GM19099 (cell line): ENCODE results near the gene DIPK1C.

Source experiments
- POLR2A ChIP-seq: IDR thresholded peaks from 3 replicates; pipeline ENCODE4 v1.6.1; 2011; ENCODE audit warnings: low read depth; ENCODE audit not compliant: insufficient read length; ENCODE audit errors: extremely low read depth

The DIPK1C gene

DNA sequence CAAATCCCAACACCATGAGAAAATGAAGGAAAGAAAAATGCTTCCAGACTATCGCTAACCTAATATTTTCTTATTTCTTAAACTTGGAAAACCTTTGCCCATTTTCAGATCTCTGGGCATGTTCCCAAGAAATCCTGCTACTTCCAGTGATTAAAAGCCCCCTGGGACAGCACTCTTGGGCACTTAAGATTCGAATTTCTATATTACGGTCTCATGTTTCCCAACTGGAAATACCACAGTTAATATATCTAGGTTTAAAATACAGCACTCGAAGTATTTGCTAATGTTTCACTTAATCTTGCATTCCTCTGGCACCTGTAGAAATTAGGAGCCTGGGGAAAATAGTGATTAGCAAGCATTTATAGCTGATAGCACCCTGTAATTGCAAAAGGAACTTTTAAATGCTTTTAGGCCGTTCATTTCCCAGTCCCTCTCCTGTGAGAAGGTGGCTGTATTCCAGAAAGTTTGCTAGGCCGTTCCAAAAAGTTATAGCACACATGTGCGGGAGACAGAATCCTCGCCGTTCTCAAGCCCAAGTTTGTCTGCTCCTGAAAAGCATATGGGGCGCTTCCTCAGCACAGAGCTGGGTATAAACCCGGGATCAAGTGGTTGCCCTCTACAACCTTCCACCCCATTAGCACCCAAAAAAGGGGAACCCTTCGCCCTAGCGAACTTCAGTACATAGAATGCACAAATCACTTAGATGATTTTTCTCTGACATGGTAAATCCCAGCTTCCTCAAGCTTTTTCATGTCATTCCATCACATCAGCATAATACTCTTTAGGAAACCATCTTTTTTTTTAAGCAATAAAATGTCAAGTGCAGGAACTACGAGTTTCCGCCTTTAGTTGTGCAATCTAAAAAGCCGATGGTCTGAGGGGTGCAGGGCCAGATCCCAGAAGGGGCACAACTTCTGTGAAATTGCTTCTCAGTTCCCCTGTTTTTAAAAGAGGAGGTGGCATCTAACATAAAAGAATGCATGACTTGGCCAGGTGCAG is 60.6 kb downstream of the DIPK1C start:
- no peak for TF ChIP-seq POLR2A

DNA sequence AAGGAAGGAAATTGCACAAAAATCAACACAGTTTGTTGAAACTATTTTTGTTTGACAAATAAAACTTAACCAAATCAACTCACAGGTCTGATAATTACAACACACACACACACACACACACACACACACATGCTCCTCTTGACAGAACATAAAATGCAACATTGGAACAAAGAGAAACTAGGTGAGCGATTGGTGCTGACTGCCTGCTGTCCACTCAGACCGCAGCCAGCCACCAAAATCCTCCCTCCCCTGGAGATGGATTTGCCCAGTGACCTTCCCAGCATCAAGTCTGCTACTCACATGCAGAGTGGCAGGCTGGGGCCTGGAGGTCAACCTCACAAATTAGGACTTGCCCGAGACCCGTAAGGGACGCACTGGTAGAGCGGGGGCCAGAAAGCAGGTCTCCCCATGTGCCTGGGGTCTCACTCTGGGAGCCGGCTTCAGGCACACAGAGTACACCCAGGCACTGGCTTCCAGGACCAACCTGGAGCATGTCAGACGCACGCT is 61.4 kb downstream of the DIPK1C start:
- TF ChIP-seq POLR2A, result no peak

DNA sequence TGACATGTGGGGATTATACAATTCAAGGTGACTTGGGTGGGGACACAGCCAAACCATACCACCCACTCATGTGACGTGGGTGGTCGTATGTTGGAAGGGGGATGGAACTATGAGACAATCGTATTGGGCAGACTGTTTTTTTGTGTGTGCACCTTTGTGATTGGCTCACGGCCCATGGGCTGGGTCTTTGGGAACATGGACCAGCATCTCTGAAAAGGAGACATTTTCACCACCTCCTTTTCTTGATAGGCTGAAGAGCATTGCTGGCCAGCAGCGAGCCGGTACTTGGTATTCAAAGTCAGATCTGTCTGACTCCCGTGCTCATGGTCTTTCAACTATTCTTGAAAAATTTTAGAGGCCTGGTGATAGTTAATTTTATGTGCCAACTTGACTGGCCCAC is 62.1 kb downstream of the DIPK1C start:
- TF ChIP-seq POLR2A, result no peak

DNA sequence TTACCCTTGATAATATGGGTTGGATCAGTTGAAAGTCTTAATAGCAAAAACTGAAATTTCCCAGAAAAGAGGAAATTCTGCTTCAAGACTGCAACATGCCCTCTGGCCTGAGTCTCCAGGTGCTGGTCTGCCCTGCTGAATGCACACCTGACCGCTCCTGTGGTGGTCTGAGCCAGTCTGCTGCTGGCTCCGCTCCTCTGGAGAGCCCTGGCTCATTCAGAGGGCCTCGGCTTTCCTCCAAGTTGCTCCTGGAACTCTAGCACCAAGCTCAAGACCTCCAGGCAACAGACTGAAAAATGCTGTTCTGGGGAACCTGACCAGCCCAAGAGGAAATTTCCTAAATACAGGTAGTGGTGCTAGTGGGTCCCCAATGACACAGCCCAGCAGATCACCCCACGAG is 64.8 kb downstream of the DIPK1C start:
- TF ChIP-seq POLR2A, result no peak

DNA sequence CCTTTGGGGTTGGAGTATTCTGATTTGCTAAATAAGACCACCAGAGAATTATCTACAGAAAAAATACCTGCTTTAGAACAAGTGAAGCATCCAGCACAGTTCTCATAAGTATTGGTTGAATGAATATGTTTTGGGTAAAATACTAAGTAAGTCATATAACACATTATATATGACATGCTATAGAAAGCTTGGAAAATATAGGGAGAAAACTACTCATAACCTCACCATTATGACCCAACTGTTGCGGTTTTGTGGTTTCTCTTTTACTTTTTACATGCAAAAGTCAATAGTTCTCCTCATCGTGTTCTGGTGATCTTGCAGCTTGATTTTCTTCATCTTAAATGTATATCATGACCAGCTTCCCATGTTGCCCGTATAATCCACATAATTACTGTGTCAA is 66.2 kb downstream of the DIPK1C start:
- TF ChIP-seq POLR2A, result no peak

DNA sequence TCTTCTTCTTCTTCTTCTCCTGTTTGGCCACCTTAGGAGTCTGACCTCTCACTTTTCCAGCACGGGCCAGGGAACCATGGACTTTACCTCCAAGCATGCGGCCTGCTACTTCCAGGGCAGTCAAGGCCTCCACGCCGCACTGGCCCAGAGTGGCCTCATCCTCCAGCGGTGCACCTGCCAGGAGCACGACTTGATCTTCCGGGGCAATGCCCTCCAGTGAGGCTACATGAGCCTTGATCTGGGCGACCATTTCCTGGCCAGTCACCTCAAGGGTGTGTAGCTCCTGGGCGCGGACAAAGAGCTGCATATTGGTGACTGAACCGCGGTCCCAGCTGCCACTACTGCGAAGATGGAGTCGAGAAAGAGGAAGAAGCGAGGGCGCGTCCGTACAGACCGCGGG is 67.1 kb downstream of the DIPK1C start:
- no peak for TF ChIP-seq POLR2A

DNA sequence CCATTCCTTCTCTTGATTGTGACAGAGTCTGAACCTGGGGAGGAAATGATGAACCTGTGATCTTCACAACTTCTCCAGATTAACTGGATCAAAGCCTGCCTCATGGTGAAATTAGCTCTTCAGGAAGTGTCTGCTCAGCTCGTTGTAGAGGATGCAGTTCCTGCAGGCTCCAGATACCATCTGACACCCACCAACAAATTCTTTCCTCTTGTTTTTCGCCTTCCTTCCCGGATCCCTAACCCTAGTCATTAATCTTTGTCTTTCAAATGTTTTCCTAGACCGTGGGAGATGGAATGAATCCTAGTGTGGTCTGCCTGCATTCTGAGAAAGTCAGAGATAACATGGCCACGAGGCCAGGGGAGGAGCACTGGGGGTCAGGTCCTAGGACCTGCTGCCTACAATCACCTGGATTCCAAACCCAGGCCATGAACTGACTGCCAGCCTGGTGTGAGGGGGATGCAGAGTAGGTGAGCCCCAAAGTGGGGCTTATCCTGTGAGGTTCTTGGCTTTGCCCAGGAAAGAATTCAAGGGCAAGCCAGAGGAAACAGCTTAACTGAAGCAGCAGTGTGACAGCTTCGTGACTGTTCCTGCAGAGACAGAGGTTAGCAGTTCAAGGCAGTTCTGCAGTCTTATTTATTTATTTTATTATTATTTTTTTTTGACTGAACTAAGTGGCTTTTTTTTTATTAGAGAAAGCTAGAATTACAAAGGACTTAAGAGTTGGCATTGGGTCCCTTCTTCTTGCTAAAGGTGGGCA is 67.8 kb downstream of the DIPK1C start:
- no peak for TF ChIP-seq POLR2A

DNA sequence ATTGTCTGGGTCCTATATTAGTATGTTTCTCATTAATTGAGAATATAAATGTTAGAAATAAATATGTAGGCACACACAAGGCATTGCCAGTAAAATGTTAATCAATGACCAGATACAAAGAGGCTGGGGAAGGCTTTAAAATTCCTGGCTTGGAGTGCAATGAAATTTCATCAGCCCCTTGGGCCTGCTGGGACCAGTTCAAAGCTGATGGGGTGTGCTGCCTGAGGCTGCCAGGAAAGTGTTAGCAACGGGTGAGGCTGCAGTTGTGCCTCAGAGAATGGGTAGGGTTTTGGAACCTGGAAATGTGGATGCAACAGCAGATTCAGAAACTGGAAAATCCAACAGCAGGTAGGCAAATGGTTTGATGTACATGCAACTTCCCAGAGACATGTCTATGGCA is 68.9 kb downstream of the DIPK1C start:
- no peak for TF ChIP-seq POLR2A

DNA sequence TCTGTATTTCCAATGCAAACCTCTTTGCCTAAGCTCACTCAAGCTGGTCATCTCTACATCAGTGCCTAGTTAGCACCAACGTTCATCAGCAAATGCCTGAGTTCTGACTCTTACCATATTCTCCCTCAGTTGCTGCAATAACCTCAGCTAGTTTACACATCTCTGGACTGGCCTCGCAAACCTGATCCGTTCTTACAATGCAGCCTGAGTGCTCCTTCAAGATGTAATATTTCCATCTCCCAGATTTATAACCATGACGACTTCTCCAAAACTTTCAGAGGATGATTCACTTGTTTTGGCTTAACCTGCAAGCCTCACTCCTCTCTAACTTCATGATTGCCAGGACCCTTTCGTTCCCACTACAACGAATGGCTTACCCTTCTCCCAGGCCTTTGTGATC is 69.7 kb downstream of the DIPK1C start:
- no peak for TF ChIP-seq POLR2A
